HL-60/S4 treated with retinoic acid at 250 ng/mL for 4 days and 3 days (cell line): ENCODE measurements around the gene TERT.
"Not testable (repeated sequence)": the region's sequence is repeated elsewhere in the genome, so short reads cannot be mapped to it uniquely, and the experiment has no call there.

Experiments
- in situ Hi-C: fragments of 300-500 bp; cut with MboI; formaldehyde crosslinking; loops from 2 replicates; pipeline ENCODE4 v1.7.0; 2022; ENCODE audit warnings: low sequenced_read_pairs

TERT gene

DNA sequence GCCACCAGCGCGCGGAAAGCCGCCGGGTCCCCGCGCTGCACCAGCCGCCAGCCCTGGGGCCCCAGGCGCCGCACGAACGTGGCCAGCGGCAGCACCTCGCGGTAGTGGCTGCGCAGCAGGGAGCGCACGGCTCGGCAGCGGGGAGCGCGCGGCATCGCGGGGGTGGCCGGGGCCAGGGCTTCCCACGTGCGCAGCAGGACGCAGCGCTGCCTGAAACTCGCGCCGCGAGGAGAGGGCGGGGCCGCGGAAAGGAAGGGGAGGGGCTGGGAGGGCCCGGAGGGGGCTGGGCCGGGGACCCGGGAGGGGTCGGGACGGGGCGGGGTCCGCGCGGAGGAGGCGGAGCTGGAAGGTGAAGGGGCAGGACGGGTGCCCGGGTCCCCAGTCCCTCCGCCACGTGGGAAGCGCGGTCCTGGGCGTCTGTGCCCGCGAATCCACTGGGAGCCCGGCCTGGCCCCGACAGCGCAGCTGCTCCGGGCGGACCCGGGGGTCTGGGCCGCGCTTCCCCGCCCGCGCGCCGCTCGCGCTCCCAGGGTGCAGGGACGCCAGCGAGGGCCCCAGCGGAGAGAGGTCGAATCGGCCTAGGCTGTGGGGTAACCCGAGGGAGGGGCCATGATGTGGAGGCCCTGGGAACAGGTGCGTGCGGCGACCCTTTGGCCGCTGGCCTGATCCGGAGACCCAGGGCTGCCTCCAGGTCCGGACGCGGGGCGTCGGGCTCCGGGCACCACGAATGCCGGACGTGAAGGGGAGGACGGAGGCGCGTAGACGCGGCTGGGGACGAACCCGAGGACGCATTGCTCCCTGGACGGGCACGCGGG lies at the start of gene TERT:
TERT (minus strand) TSS at position 234 of the 815 bp plus-strand sequence; CDS start at position 155, 79 bp downstream.
- in situ Hi-C loops, result no loop called here

- in situ Hi-C loops, result no loop called here
Measured at GRCh38 chr5:1343931-1344901, 49.3 kb upstream of the TERT start.

- in situ Hi-C loops, result no loop called here
Measured at GRCh38 chr5:1343315-1343751, 48.5 kb upstream of the TERT start.

DNA sequence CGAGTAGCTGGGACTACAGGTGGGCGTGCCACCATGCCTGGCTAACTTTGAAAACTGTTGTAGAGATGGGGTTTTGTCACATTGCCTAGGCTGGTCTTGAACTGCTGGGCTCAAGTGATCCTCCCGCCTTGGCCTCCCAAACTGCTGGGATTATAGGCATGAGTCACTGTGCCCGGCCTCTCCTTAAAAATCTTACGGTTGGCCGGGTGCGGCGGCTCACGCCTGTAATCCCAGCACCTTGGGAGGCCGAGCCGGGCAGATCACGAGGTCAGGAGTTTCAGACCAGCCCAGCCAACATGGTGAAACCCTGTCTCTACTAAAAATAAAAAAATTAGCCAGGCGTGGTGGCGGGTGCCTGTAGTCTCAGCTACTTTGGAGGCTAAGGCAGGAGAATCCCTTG lies 47.8 kb upstream of the TERT start:
- in situ Hi-C loops, result not testable (repeated sequence)

GRCh38 chr5:1342268-1342667 lies 47.4 kb upstream of the TERT start:
- in situ Hi-C loops, result no loop called here

DNA sequence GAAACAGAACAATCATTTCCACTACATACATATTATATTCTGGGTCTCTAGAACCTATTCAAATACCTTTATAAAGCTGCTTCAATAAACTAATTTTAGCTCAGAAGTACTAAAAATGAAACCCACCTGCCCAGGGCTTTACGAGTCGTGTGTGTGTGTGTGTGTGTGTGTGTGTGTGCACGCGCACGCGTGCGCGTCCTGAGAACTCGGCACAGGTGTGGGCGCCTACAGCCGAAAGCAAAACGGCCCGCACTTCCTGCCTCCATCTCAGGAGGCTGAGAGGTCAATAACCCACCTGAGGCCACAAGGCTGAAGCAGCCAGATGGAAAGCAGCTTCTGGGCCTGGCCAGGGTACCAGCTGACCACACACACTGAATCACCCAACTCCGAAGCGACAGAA lies 47.0 kb upstream of the TERT start:
- in situ Hi-C loops, result no loop called here

- in situ Hi-C loops, result not testable (repeated sequence)
Measured at GRCh38 chr5:1339818-1340210, 44.9 kb upstream of the TERT start.

DNA sequence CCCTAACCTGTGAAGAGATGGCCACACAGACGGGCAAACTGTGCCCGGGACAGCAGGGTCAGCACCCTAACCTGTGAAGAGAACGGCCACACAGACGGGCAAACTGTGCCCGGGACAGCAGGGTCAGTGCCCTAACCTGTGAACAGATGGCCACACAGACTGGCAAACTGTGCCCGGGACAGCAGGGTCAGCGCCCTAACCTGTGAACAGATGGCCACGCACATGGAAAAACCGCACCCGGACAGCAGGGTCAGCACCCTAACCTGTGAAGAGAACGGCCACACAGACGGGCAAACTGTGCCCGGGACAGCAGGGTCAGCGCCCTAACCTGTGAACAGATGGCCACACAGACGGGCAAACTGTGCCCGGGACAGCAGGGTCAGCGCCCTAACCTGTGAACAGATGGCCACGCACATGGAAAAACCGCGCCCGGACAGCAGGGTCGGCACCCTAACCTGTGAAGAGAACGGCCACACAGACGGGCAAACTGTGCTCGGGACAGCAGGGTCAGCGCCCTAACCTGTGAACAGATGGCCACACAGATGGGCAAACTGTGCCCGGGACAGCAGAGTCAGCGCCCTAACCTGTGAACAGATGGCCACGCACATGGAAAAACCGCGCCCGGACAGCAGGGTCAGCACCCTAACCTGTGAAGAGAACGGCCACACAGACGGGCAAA lies 44.4 kb upstream of the TERT start:
- in situ Hi-C loops, result not testable (repeated sequence)

- in situ Hi-C loops, result no loop called here
Measured at GRCh38 chr5:1338506-1339070, 43.7 kb upstream of the TERT start.

DNA sequence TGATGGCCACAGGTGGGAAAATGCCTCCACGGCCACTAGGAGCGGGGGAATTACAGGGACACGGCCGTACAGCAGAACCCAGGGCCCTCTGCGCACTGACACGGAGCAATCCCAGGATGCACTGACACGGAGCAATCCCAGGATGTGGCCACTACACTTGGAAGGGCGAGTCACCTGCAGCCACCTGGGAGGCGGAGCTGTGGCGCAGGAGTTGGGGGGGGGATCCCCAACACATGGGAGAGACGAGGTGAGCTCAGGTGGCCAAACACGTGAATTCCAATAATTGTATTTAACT lies 43.3 kb upstream of the TERT start:
- in situ Hi-C loops, result no loop called here

DNA sequence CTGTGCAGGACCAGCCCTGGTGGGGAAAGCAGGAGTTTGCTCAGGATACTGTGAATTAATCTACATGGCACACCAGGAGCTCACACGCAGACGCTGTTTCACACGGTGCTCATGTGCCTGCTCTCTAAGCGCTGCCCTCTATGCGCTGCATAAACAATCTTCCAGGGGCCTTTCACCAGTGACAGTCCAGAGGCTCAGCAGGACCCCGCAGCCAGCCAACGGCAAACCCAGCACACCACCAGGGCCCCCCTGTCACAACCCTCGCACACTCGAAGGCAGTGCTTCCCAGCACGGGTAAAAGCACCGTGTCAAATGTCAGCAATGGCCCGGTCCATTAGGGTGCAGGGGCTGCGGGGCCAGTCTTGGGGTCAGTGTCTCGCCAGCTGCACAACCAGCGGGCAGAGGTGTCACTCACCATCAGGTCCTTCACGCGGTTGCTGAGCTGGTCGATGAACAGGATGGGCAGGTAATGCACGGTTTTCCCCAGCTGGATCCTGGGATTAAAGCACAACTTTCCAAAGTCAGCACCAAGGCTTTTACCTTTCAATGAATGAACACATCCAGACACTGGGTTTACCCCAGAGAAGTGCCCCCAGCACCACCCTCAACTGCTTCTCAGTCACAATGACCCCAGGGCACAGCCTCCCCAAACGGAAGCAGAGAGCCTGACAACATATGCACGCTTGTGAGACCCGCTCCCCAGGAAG lies 42.8 kb upstream of the TERT start:
- in situ Hi-C loops, result no loop called here

DNA sequence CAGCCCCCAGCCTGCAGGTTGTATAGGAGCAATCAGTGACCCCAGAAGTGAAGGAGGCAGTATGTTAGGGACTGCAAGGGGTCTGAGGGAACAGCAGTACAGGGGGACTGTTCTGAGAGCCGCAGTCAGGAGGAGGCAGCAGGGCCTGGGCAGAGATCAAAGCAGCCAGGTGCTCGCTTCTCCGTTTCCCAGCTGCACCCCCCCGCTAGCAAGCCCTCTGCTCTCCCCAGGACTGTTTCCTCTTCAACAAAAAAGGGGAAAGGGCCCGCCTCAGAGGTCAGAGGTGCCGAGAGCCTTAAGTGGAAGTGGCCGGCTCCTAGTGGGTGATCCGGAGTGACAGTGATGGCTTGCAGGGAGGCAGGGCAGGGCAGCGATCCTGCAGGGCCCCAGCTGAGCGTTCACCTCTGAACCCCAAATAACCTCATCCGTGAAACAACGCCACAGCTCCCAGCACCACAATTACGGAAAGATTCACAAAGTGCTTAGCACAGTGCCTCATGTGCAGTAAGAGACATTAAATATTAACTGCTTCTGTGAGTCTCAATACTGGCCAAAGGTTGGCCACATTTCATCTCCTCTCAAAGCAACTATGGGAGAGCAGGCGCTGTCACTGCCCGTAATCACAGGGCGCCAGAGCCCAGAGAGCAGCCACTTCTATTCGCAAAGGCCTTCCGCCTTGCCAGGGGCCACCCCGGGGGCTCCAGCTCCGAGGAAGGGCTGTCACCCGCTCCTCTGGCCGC lies 42.1 kb upstream of the TERT start:
- in situ Hi-C loops, result no loop called here

- in situ Hi-C loops, result no loop called here
Measured at GRCh38 chr5:1336106-1336561, 41.3 kb upstream of the TERT start.

GRCh38 chr5:1335540-1336095 lies 40.8 kb upstream of the TERT start:
- in situ Hi-C loops, result no loop called here

- in situ Hi-C loops, result no loop called here
Measured at GRCh38 chr5:1334831-1335539, 40.1 kb upstream of the TERT start.

- in situ Hi-C loops, result no loop called here
Measured at GRCh38 chr5:1333986-1334385, 39.1 kb upstream of the TERT start.

DNA sequence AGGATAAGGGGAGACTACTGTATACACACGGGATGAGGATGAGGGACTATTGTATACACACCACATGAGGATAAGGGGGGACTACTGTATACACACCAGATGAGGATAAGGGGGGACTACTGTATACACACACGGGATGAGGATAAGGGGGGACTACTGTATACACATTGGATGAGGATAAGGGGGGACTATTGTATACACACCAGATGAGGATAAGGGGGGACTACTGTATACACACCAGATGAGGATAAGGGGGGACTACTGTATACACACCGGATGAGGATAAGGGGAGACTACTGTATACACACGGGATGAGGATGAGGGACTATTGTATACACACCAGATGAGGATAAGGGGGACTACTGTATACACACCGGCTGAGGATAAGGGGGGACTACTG lies 38.4 kb upstream of the TERT start:
- in situ Hi-C loops, result not testable (repeated sequence)

- in situ Hi-C loops, result no loop called here
Measured at GRCh38 chr5:1332461-1333001, 37.7 kb upstream of the TERT start.
